HepG2 (cell line): ENCODE measurements around the gene KIF6.

Source experiments
- GTF2F1 ChIP-seq: fragments of 150-350 bp; IDR thresholded peaks from 2 replicates; pipeline ENCODE4 v1.6.1; 2014; ENCODE audit warnings: low read length
- HNF4A ChIP-seq: sonication (generic); formaldehyde crosslinking; IDR thresholded peaks from 2 replicates; pipeline ENCODE4 v1.4.0; 2020; ENCODE audit warnings: missing genetic modification reagents
- NFIB ChIP-seq: sonication (generic); formaldehyde crosslinking; IDR thresholded peaks from 2 replicates; pipeline ENCODE4 v1.9.0; 2021; ENCODE audit warnings: missing genetic modification reagents, mild to moderate bottlenecking, borderline replicate concordance
- NFIC ChIP-seq: IDR thresholded peaks from 2 replicates; pipeline ENCODE4 v1.6.1; 2012; ENCODE audit warnings: mild to moderate bottlenecking, low read length, inconsistent platforms
- PAX8 ChIP-seq: sonication (generic); formaldehyde crosslinking; IDR thresholded peaks from 2 replicates; pipeline ENCODE4 v1.8.0; 2022; ENCODE audit warnings: mild to moderate bottlenecking, missing genetic modification reagents, borderline replicate concordance
- RXRA ChIP-seq: sonication (generic); formaldehyde crosslinking; IDR thresholded peaks from 2 replicates; pipeline ENCODE4 v1.5.1; 2020; ENCODE audit warnings: missing genetic modification reagents
- SMAD3 ChIP-seq: sonication (generic); formaldehyde crosslinking; IDR thresholded peaks from 2 replicates; pipeline ENCODE4 v1.4.0; 2020; ENCODE audit warnings: missing genetic modification reagents
- SSRP1 ChIP-seq: IDR thresholded peaks from 2 replicates; pipeline ENCODE4 v1.6.1; 2016; ENCODE audit warnings: control low read depth
- ZNF230 ChIP-seq: sonication (generic); formaldehyde crosslinking; IDR thresholded peaks from 2 replicates; pipeline ENCODE4 v1.4.0; 2020; ENCODE audit warnings: mild to moderate bottlenecking, missing genetic modification reagents
- ZNF839 ChIP-seq: sonication (generic); formaldehyde crosslinking; IDR thresholded peaks from 2 replicates; pipeline ENCODE4 v1.4.0; 2020; ENCODE audit warnings: missing genetic modification reagents, mild to moderate bottlenecking, borderline replicate concordance
- ZSCAN5A ChIP-seq: sonication (generic); formaldehyde crosslinking; IDR thresholded peaks from 2 replicates; pipeline ENCODE4 v1.8.0; 2022; ENCODE audit warnings: mild to moderate bottlenecking, missing genetic modification reagents, borderline replicate concordance

- TF ChIP-seq RXRA (CRISPR knock-in tag): no peak
- TF ChIP-seq ZNF230 (CRISPR knock-in tag): no peak
- TF ChIP-seq HNF4A: no peak
- no peak for TF ChIP-seq ZSCAN5A (CRISPR knock-in tag)
- no peak for TF ChIP-seq NFIB (CRISPR knock-in tag)
- TF ChIP-seq ZNF839 (CRISPR knock-in tag): no peak
- TF ChIP-seq PAX8 (CRISPR knock-in tag): no peak
- no peak for TF ChIP-seq NFIC
- TF ChIP-seq GTF2F1: no peak
- no peak for TF ChIP-seq SSRP1 (CRISPR knock-in tag)
- no peak for TF ChIP-seq SMAD3 (CRISPR knock-in tag)
These were observed 335.8 kb downstream of the KIF6 start for GRCh38 chr6:39389484-39389767.
